ENCODE data around the gene WBP1.
"Not testable (repeated sequence)": the region's sequence is repeated elsewhere in the genome, so short reads cannot be mapped to it uniquely, and the experiment has no call there.

The WBP1 gene

GRCh38 chr2:74448771-74449170, 9.5 kb upstream of the WBP1 start:
- in situ Hi-C loops (cut with MboI; ENCODE audit: low sequenced_read_pairs): no loop called here

DNA sequence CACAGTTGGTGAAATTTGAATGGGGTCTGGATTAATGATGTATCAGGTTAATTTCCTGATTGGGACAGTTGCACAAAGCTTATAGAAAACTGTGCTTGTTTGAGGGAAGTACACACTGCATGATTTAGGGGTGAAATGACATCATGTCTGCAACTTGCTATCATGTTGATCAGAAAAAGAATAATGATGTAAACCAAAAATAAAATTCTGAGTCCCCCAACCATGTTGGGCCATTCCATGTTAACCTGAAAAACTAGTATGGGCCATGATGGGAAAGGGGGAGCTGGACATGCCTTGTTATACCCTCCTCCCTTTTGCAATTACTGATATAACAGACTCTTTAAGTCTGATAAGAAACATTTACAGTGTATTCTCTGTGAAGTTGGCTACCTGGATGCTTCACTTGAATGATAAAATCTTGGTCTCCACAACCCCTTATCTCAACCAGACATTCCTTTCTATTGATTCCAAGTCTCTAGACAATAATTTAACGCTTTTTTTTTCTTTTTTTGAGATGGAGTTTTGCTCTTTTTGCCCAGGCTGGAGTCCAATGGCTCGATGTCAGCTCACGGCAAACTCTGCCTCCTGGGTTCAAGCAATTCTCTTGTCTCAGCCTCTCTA, 7.6 kb upstream of the WBP1 start:
- in situ Hi-C loops (cut with MboI; ENCODE audit: low sequenced_read_pairs): no loop called here

- in situ Hi-C loops (cut with MboI; ENCODE audit: low sequenced_read_pairs): no loop called here
Observed at GRCh38 chr2:74454654-74455511, 3.4 kb upstream of the WBP1 start, which contains the start of gene INO80B. INO80B (plus strand) TSS chr2:74455087; CDS start chr2:74455117, 30 bp downstream.

DNA sequence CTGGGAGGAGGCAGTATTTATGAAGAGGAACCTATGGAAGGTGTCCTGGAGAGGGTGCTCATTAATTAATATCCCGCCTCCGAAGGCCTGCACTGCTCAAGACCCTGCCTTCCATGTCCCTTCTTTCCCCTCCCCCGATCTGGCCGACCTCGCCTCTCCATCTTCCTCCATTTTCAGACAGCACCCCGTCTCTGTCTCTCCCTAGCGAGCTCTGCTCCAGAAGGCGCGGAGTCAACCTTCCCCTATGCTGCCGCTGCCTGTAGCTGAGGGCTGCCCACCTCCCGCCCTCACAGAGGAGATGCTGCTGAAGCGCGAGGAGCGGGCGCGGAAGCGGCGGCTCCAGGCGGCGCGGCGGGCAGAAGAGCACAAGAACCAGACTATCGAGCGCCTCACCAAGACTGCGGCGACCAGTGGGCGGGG, 1.1 kb upstream of the WBP1 start:
- in situ Hi-C loops (cut with MboI; ENCODE audit: low sequenced_read_pairs): no loop called here

DNA sequence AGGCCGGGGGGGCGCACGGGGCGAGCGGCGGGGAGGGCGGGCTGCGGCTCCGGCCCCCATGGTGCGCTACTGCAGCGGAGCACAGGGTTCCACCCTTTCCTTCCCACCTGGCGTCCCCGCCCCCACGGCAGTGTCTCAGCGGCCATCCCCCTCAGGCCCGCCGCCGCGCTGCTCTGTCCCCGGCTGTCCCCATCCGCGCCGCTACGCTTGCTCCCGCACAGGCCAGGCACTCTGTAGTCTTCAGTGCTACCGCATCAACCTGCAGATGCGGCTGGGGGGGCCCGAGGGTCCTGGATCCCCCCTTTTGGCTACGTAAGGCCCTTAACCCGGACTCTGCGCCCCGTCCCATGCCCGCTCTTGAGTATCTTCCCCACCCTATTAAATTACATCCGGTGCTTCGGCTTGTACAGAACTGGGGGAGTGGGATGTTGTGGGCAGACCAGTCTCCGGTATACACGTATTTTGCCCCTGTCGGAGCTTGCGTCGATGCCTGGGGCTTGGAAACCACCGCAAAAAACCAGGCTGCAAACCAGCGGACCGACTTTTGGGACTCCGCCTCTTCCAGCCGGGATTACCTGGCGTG, 598 bp upstream of the WBP1 start:
- in situ Hi-C loops (cut with MboI; ENCODE audit: low sequenced_read_pairs): no loop called here

DNA sequence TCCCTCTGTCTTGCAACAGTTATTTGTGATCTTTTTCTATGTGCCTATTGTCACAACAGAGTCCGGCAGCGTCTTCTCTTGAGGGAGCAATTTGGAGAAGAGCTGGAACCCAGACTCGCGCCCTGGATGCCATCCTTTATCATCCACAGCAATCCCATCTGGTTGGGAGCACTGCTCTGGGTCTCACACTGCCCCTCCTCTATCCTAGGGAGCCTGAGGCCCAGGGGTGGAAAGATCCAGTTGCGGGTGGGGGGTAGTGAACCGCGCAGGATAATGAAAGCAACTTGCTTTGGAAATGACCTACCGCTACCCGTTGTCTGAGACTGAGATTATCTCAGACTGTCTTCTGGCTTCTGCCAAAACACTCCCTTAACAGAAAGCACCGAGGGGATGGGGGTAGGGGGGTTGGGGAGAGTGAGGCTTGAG, 713 bp downstream of the WBP1 start:
- in situ Hi-C loops (cut with MboI; ENCODE audit: low sequenced_read_pairs): no loop called here

DNA sequence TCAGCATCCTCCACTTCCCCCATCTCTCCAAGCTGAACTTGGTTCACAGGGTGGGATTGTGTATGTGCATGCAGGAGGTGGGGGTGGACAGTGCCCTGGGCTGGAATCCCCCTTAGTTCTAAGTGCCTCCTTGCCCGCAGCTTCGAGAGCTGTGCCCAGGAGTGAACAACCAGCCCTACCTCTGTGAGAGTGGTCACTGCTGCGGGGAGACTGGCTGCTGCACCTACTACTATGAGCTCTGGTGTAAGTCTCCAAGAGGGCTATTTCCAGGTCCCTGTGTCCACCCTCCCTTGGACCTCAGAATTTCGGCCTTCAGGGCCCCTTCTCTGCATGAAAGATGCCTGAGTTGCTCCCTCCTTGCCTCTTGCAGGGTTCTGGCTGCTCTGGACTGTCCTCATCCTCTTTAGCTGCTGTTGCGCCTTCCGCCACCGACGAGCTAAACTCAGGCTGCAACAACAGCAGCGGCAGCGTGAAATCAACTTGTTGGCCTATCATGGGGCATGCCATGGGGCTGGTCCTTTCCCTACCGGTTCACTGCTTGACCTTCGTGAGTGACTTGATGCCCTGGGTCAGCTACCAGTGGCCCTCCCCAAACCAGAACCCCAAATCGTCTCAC, 1.4 kb downstream of the WBP1 start:
- in situ Hi-C loops (cut with MboI; ENCODE audit: low sequenced_read_pairs): not testable (repeated sequence)

DNA sequence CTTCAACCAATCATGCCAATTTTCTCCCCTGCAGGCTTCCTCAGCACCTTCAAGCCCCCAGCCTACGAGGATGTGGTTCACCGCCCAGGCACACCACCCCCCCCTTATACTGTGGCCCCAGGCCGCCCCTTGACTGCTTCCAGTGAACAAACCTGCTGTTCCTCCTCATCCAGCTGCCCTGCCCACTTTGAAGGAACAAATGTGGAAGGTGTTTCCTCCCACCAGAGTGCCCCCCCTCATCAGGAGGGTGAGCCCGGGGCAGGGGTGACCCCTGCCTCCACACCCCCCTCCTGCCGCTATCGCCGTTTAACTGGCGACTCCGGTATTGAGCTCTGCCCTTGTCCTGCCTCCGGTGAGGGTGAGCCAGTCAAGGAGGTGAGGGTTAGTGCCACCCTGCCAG, 1.9 kb downstream of the WBP1 start:
- in situ Hi-C loops (cut with MboI; ENCODE audit: low sequenced_read_pairs): not testable (repeated sequence)

DNA sequence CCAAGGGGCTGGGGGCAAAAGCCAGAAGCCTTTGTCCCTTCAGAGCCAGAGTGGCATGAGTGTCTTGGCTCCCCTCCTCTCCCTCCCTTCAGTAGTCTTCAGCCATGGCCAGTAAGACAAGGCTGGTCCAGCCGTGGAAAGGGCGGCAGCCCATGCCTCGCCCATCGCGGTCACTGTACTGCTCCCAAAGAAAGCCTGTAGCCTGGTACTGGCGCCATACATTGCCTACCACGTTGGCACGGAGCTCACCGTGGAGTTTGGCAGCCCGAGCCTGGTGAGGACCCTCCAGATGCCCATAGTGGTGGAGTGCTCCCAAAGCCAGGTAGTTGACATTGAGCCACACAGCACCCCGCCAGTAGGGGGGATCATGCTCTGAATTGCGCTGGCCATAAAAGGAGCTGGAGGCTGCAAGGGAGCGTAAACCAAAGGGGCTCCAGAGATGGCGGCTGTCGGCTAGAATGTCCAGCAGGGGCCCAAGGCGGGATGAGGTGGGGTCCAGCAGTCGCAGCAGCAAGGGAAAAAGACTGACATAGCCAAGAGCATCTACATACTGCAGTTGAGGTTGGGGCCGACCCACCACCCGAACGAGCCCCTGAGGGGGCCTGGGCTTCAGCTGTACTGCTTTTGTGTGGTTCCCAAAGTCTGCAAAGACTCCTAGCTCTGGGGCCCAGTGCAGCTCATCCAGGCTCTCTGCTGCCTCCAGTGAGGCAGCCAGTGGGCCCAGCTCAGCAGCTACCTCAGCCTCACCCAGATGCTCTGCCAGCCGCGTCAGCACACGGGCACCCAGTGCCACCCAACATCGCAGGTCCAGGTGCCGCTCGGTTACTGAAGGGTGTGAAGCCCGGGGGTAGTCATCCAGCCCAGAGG, 3.2 kb downstream of the WBP1 start:
- in situ Hi-C loops (cut with MboI; ENCODE audit: low sequenced_read_pairs): no loop called here

DNA sequence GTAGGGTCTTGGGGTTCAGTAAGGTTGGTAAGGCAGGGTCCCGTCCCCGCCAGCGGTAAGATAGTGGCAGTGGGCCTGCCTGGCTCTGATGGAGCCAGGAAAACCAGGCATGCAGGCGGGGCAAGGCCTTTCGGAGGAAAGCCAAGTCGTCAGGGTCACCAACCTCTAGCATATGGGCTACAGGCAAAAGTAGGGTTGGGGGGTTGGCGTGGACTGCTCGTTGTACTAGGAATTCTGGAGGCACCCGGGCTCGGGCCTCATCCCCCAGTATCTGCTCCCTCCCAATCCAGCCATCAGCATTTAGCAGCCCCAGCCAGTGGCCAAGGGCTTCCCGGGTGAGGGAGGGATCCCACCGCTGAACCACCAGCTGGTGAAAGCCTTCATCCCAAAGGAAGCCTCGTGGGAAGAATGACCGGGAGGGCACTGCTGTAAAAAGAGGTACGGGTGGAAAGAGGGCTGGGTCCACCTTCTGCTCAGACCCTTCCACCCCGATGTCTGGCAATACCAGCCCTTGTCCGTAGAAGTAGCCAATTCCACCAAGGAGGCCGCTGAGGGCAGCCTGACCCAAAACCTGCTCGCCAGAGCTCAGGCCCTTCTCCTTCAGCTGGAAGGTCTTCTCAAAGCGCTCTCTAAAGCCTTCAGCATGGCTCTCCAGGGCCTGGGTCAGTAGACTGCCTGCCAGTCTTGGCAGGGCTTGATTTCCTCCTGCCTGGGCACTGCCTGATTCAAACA, 4.0 kb downstream of the WBP1 start:
- in situ Hi-C loops (cut with MboI; ENCODE audit: low sequenced_read_pairs): no loop called here

DNA sequence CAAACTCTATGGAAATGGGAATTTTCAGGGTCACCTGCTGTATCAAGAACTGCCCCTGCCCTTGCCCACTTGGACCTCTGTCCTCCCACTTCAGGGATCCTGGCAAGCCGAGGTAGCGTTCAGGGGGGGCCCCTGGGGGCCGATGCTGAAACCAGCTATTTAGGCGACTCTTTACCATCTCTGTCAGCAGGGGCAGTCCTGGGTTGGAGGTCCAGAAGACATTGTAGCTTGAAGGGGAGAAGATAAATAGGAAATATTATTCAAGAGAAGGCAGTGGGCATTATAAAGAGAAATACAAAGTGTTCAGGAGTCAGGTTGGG, 4.5 kb downstream of the WBP1 start:
- in situ Hi-C loops (cut with MboI; ENCODE audit: low sequenced_read_pairs): no loop called here

DNA sequence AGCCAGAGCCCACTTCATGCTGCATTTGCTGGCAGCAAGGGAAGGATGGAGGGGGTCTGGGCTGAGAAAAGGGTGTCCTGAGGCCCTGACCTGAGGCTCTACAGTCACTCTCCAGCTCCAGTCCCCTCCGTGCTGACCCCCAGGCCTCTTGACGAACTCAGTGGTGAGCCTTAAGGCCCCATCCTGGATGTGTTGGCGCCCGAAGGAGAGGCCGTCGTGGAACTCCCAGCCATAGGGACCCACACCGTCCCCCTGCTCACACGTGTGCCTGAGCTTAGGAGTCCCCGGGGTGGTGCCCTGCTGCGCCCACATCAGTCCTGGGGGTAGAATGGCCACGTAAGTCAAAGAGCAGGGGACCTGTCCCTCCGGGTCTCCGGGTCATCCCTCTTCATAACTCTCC, 6.2 kb downstream of the WBP1 start:
- in situ Hi-C loops (cut with MboI; ENCODE audit: low sequenced_read_pairs): no loop called here

- in situ Hi-C loops (cut with MboI; ENCODE audit: low sequenced_read_pairs): not testable (repeated sequence)
Observed at GRCh38 chr2:74470742-74471141, 12.5 kb downstream of the WBP1 start.

DNA sequence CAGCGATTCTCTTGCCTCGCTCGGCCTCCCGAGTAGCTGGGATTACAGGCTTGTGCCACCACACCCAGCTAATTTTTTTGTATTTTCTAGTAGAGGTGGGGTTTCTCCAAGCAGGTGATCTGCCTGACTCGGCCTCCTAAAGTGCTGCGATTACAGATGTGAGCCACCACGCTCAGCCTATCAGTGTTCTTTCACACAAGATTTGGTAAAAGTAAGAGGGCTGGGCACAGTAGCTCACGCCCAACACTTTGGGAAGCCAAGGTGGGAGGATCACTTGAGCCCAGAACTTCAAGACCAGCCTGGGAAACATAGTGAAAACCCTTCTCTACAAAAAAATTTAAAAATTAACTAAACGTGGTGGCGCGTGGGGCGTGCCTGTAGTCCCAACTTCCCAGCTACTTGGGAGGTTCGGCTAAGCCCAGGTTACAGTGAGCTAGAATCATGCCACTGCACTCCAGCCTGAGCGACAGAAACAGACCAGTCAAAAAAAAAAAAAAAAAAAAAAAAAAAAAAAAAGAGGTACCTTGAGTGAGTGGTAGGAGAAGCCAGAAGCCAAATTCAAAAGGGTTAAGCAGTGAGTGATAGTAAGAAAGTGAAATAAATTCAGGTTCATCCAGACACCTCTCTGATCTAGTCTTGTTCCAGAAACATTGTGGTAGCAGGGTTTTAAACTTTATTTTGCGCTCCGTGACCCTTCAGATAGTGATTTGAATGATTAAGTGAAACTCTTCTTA, 13.3 kb downstream of the WBP1 start:
- in situ Hi-C loops (cut with MboI; ENCODE audit: low sequenced_read_pairs): no loop called here

GRCh38 chr2:74472086-74472944, 14.1 kb downstream of the WBP1 start, which contains the start of gene MRPL53:
MRPL53 (minus strand) TSS chr2:74472680; CDS start chr2:74472660, 20 bp downstream.
- in situ Hi-C loops (cut with MboI; ENCODE audit: low sequenced_read_pairs): no loop called here

- in situ Hi-C loops (cut with MboI; ENCODE audit: low sequenced_read_pairs): no loop called here
Observed at GRCh38 chr2:74472945-74473258, 14.7 kb downstream of the WBP1 start.

DNA sequence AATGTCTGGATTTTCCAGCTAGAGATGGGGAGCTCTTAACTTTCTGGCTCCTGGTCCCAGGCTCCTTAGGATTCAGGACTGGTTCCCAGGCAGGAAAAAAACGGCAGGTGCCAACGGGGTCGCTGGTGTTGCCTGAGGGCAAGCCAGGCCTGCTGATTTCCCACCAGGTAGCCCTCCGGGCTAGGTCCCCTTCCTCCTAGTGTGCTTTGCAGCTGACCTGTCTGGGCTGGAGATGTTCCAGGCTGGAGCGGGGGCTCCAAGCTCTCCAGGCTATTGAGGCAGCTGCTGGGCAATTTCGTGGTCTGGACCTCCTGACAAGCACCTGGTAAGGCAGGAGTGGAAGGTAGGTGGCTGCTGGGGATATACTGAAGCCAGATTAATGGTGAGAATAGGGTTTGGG, 16.2 kb downstream of the WBP1 start:
- in situ Hi-C loops (cut with MboI; ENCODE audit: low sequenced_read_pairs): no loop called here

- in situ Hi-C loops (cut with MboI; ENCODE audit: low sequenced_read_pairs): no loop called here
Observed at GRCh38 chr2:74474899-74475298, 16.7 kb downstream of the WBP1 start.
